NCI-H1436 treated with DMSO at 0.1 percent for 48 hours (cell line): Measurements from ENCODE around the gene MXD1.
"Not testable (repeated sequence)": the region's sequence is repeated elsewhere in the genome, so short reads cannot be mapped to it uniquely, and the experiment has no call there.

Experiments
- DNase-seq: peaks from one replicate; lab custom pipeline; 2025; lab: John Stamatoyannopoulos, UW

MXD1 gene, protein sequence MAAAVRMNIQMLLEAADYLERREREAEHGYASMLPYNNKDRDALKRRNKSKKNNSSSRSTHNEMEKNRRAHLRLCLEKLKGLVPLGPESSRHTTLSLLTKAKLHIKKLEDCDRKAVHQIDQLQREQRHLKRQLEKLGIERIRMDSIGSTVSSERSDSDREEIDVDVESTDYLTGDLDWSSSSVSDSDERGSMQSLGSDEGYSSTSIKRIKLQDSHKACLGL

DNA sequence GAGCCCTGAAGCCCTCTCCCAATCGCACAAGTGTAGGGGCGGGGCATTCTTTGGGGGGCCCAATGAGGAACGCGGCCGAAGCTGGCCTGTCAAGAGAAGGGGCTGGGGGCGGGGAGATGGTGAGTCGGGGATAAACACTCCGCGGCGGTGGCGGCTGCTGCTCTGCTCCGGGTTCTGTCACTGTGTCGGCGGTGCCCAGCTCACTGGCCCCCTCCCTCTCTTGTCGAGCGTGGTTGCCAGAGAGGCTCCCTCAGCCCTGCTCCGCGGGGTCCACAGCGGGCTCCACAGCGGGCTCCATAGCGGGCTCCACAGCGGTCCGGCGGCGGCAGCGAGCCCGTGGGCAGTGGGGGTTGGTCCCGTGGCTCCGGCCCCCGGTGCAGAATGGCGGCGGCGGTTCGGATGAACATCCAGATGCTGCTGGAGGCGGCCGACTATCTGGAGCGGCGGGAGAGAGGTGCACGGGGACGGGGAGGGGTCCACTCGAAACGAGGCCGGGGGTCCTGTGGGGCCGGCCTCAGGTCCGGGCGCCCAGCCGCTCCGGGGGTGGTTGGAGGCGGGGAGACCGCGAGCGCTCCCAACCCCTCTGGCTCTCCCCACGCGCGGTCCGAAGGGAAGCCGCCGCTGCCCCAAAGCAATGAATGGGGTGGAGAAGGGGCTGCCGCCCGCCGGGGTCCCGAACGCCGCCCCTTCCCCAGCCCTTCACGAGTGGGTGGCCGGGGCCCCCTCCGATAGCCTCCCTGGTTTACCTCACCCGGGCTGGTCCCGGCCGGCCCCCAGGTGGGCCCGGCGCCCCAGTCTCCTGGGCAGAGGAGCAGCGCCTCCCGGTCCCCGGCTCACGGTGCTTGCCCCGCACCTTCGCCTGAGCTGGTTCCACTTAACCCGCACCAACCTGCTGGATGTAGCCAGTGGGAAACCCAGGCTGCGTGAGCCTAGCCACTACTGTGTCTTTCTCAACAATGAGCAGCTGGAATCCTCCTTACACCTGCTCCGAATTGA is at the start of gene MXD1:
MXD1 (plus strand) TSS at position 160 of the 996 bp plus-strand sequence; CDS start at position 382, 222 bp downstream.
- DNase-seq, result no peak

DNA sequence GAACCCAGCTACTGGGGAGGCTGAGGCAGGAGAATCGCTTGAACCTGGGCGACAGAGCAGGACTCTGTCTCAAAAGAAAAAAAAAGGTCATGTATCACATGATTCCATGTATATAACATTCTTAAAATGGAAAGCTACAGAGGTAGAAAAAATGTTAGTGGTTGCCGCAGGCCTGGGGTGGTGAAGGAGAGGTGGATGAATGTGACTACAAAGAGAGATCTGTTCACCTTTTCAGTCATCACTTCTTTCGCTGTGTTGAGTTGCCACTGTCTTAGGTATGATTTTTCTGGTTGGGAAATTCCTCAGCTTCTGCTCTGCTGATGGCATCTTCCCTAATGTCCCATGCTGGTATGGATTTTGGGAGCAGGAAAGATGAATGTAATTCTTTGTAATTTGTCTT is 26.5 kb upstream of the MXD1 start:
- no peak for DNase-seq

DNA sequence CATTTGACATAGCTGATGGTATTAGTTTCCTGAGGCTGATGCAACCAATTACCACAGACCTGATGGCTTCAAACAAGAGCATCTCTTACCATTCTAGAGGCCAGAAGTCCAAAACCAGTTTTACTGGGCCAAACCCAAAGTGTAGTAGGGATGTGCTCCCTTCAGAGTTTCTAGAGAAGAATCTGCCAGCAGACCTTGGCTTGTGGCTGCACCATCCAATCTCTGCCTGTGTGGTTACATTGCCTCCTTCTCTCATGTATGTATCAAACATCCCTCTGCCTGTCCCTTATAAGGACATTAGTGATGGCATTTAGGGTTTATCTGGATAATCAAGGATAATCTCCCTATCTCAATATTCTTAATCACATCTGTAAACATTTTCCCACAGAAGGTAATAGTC is 25.6 kb upstream of the MXD1 start:
- DNase-seq, result no peak

DNA sequence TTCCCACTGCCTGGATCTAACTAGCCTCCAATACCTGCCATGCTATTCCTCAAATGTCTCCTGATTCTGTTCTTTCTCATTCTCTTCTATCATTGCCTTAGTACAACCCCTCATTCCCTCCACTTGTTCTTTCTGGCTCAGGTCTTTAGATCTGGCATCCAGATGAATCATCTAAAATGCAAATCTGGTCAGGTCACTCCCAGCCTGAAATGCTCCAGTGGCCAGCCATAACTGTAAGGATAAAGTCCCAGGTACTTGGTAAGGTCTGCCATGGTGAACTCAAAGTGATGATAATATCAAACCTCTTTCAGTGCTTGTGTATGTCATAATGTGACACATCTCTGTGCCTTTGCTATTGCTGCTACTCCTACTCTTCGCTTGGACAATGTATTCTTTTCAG is 24.0 kb upstream of the MXD1 start:
- no peak for DNase-seq

DNA sequence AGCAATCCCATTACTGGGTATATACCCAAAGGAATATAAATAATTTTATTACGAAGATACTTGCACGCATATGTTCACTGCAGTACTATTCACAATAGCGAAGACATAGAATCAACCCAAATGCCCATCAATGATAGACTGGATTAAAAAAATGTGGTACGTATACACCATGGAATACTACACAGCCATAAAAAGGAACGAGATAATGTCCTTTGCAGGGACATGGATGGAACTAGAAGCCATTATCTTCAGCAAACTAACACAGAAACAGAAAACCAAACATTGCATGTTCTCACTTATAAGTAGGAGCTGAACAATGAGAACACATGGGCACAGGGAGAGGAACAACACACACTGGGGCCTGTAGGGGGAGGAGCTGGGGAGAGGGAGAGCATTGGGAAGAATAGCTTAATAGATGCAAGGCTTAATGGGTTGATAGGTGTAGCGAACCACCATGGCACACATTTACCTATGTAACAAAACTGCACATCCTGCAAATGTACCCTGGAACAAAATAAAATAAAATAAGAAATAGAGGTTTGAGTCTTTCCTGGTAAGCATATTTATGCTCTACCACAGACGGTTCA is 22.0 kb upstream of the MXD1 start:
- not testable (repeated sequence) for DNase-seq

DNA sequence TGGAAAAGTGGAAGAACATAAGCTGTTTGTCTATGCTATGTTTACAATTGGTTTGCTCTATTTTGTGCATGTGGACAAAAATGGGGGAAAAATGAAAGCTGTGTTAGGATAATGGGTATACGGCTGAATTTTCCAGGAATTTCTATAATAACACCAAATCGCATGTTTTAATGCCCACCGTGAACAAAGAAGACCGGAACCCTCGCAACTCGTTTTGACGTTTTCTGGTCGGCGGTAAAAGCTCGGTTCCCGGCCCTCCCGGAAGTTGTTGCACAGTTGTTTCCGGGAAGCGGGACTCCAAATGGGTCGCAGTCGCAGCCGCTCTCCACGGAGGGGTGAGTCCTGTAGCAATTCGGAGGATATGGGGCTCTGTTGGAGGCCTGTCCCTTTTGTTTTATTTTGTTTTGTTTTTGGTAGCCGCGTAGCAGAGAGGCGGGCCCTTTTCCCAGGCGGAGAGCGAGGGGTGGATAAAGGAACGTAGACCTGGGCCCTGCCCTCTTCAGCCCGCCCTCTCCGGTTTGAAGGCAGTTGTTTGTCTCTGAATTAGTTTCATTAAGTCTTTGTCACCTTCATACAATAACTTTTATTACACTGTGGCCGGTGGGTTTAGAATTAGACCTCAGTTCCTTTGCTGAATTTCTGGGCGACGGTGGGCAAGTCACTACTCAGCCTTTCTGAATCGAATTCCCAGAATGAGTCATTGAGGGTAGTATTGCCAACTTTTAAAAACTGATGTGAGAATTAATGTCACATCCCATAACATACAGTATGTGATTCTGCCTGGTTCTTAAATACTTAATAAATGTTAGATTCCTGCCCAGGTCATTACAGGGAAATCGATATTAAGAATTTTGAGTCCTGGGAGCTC is 21.0 kb upstream of the MXD1 start, which contains the start of gene SNRNP27:
SNRNP27 (plus strand) TSS at position 273 of the 868 bp plus-strand sequence; CDS start at position 302, 29 bp downstream.
- no peak for DNase-seq

DNA sequence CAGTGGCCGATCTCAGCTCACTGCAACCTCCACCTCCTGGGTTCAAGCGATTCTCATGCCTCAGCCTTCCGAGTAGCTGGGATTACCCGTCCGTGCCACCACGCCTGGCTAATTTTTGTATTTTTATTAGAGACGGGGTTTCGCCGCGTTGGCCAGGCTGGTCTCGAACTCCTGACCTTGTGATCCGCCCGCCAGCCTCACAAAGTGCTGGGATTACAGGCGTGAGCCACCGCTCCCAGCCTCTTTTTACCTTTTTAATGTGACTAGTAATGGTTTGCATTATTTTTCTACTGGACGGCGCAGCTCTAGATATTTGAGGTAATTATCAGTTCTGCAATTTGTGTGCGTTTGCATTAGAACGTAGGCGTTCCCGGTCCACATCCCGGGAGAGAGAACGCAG is 20.2 kb upstream of the MXD1 start:
- not testable (repeated sequence) for DNase-seq

DNA sequence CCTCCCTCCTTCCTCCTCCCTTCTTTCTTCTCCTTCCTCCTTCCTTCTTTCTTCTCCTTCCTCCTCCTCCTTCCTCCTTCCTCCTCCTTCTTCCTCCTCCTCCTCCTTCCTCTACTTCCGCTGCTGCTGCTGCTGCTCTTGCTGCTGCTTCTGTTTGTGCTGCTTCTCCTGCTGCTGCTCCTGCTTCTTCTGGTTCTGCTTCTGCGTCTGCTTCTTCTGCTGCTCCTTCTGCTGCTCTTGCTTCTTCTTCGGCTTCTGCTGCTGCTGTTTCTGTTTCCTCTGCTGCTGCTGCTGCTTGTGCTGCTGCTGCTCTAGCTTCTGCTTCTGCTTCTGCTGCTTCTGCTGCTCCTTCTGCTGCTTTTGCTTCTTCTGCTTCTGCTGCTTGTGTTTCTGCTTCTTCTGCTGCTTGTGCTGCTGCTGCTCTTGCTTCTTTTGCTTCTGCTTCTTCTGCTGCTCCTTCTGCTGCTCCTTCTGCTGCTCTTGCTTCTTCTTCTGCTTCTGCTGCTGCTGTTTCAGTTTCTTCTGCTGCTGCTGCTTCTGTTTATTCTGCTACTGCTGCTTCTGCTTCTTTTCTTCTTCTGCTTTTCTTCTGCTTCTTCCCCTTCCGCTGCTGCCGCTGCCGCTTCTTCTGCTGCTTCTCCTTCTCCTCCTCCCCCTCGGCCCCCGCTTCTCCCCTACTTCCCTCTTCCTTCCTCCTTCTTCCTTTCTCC is 12.5 kb upstream of the MXD1 start:
- DNase-seq, result no peak

DNA sequence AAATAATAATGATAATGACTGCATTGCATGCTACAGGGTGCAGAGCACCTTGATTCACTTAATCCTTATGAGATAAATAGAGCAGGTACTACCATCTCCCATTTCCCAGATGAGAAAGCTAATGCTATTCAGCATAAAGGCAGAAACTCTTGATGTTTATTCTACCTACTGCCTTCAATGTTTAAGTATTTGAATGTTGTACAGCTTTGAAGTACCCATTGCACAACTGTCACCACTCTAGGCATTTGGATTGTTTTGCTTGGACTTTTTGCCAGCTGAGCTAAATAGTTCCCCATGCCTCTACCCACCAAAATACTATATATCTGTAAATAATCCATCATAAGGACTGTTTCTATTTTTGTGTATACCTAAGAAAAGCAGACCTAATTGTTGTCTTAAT is 7.7 kb upstream of the MXD1 start:
- no peak for DNase-seq

DNA sequence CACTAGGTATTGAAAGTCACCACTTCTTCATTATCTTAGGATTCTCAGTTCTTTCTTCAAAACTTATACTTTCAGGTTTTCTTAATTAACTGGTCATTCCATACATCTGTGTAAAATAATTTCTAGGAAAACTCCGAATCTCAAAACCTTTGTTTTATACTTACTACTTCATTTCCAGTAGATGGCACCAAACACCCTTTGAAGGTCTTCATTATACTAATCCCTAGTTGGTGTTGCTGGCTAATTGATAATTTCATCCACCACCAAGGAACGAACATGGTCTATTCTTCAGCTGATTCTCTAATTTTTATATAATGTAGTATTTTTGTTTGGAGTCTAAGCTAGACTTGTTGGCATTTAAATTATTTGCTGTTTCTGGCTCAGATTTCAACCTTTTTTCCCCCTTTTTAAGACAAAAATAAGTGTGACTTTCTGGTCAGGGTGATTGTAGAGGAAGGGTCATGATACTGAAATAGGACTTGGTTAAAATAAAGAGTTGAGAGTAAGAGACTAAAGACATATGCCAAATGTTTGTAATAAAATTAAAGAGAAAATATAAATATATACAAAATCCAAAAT is 2.8 kb upstream of the MXD1 start:
- DNase-seq, result no peak

DNA sequence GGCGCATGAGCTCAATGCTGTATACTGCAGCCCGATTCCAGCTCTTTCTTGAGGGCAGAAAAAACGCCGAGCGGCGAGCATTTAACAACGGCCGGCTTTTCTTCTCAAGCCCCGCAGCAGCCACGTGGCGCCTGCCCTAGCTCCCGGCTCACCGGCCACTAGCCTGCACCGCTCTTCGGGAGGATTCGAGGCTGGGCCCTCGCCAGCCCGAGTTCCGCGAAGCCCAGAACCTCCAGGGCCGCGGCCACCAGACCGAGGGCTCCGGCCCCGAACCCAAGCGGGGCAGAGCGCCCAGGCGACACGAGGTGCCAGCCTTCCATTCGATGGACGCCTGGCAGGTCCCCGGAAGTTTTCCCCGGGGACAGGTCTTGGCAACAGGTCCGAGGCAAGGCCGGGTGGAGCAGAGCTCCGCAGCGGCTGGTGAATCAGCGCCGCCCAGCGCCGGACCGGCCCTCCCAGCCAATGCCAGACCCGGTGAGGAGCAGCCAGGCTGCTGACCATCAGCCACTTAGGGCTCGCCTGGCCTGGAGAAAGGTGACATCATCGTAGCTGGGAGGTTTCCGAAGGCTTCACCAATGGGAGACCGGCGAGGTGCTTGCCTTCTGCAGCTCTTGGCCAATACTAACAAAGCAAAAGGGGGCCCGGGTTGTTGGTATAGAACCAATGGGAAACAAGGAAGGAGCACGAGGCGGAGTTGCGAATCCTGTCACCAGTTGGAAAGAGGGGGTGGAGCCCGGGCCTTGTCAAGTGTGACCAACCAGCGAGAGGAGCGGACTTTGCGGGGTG is 552 bp upstream of the MXD1 start:
- peak; percentile 99 for DNase-seq

DNA sequence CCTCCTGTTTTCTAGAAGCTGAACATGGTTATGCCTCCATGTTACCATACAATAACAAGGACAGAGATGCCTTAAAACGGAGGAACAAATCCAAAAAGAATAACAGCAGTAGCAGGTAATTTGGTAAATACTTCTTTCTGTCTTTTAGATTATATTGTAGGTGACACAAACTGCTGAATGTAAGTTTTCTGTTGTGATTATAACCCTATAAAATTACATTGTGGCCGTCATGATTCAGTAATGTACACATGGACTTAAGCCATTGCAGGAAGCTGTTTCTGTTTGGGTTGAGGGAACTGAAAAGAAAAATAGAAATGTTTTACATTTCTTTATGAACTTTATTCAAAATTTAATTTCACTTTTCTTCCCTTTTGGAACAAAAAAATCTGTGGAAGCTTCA is 1.2 kb downstream of the MXD1 start:
- DNase-seq, result no peak

DNA sequence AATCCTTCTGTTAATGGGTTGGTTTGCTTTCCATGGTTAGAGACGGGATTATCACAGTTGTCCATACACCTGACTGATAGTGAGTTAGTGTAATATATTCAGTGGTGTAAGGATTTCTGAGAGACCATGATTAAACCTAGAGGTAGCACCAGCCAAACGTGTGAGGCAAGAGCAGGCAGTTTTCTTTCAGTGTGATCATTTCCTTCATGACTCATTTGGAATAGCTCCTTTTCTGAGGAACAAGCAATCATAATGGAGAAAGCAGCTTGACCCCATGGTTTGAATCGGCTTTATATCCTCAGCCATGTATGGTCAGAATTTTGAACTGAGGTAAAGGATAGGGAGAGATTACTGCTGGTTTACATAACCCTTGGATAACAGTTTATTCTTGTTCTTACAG is 2.9 kb downstream of the MXD1 start:
- no peak for DNase-seq

DNA sequence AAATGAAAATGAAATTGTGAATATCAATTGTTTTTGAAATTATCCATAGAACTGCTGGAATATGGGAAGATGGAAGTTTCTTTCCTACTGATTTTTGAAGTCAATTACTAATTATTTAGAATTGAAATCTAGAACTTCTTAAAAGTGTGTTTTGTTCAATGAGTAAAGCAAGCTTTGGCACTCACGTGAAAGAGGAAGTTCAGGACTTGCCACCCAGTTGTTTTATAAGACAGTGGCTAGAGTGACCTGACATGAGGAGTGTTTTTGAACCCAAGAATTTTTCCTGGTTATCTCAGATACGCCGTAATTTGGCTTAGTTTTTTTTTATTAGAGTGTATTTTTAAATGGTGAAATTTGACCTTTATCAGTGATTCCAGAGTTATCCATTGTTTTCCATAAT is 3.5 kb downstream of the MXD1 start:
- no peak for DNase-seq

DNA sequence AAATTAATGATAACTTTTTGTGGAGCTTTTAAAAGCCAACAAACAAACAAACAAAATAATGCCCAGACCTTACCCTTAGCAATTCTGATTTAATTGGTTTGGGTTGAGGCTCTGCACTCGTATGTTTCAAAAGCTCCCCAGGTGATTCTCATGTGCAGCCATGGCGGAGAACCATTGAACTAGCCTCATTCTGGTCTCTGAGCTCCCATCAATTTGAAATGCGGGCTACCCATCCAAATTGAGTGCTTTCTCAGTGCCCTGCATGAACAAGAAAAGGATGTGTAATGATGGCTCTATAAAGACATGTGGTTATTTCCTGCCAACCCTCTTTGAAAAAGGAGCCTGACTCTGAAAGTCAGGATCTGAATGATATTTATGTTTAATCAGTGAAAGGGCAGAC is 8.2 kb downstream of the MXD1 start:
- DNase-seq, result no peak

DNA sequence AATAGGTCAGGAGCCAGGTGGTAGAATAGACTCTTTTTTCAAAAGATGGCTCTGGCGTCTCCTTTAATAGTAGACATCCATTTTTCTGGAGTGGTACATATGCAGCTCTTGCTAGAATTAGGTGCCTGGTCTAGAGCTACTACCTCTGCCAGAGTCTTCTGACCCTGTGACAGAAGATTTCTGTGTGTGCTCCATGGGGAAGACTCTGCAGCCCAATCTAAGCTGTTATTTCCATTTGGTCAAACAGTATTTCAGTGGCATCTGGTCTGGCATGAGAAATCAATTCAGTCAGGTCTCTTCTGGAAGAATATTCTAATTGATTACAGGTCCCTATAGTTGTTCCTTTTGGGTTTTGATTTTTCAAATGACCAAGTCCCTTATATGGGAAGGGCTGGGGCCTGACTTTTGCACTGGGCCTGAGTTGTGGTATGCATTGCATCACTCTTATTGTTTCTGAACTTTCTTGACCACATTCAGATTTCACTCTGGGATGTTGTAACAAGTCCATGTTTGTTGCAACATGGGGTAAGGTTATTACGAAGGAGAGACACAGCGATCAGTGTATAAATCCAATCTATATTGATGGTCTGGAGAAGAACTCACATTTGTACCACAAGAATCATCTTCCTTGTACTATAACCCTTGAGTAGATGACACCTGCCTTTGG is 12.1 kb downstream of the MXD1 start:
- no peak for DNase-seq

DNA sequence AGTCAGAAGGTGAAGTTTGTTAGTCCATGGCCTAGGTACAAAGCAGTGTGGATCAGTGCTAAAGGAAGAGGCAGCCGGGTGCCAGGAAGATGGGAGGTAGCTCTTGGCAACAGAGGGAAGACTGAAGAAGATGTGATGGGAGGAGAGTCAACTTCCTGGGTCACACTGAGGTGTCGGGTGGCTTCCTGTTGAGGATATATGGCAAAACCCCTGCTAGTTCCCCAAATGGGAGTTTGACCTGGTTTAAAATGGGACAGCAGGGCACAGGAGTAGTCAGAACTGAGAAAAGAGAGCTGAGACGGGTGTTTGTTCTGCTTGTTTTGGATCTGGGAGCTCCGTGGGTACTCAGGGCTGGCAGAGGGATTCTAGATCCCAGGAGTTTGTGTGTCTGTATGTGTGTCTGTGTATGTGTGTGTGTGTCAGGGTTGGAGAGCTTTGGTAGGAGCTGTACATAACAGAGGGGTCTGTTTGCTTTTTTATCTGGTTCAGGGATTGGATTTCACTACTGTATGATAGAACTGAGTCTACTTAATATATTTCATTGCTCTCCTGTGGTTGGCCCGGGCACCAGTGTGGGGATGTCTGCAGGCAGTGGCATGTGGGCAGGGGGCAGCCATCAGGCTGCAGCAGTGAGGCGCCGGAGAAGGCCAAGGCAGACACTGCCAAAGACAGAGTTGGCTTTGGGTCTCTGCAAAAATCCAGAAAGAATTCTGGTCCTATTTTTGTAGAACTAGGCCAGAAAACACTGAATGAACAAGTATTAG is 17.1 kb downstream of the MXD1 start:
- no peak for DNase-seq

DNA sequence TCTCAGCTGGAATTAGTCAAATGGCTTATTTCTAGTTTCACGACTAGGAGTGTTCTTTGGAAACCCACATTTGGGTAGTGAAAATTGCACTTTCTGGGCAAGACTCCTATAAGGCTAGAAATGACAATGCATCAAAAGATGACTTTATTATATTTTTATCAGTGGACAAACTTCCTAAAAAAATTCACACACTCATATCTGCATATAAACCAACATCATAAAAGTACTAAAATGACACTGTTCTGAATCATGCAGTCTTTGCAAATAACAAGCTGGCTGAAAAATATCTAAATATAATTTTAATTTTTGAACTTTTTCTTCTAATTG is 17.6 kb downstream of the MXD1 start:
- no peak for DNase-seq
